ENCODE results near the gene TSSK2. TPM values are rescaled to one million over a fixed set of nuclear protein-coding genes. Genes with fewer than 3 reads are reported as not detected.

TSSK2 gene
- polyA plus RNA-seq, 1 donor from 2014 or later: not detected

- TF ChIP-seq CTCF (IDR thresholded peaks at IDR 0.05; ENCODE audit: poor library complexity, severe bottlenecking): no peak
- no peak for TF ChIP-seq TAF1 (IDR thresholded peaks at IDR 0.05; ENCODE audit: low read depth)
- no peak for TF ChIP-seq RAD21 (conservative IDR thresholded peaks at IDR 0.05)
- TF ChIP-seq EP300 (conservative IDR thresholded peaks at IDR 0.05; ENCODE audit: poor library complexity, severe bottlenecking): no peak
- TF ChIP-seq MXI1 (conservative IDR thresholded peaks at IDR 0.05; ENCODE audit: poor library complexity, severe bottlenecking): no peak
- no peak for TF ChIP-seq EZH2 (IDR thresholded peaks at IDR 0.05; ENCODE audit: borderline replicate concordance, insufficient read depth, low read length, poor library complexity, severe bottlenecking)
- TF ChIP-seq REST (IDR thresholded peaks at IDR 0.05; ENCODE audit: borderline replicate concordance): no peak
- no peak for TF ChIP-seq SMC3 (conservative IDR thresholded peaks at IDR 0.05; ENCODE audit: poor library complexity)
- TF ChIP-seq POLR2AphosphoS5 (IDR thresholded peaks at IDR 0.05): no peak
- Histone ChIP-seq H4K20me1 (ENCODE audit: insufficient read depth) (no peaks in the 10 kb centered on the region), H3K9ac (ENCODE audit: low read length) (no peak overlapping the region), H3K27ac (ENCODE audit: low read length) (no peak overlapping the region), H3K9me2 (ENCODE audit: insufficient read depth, low read length) (no peaks in the 10 kb centered on the region), H2AFZ (ENCODE audit: low read depth, low read length) (no peak overlapping the region), H3K4me2 (ENCODE audit: low read length) (no peak overlapping the region), H3K36me3 (ENCODE audit: insufficient read depth, low read length) (no peaks in the 10 kb centered on the region), H3K4me3 (ENCODE audit: low read length) (no peak overlapping the region), H3K27me3 (ENCODE audit: insufficient read depth, low read depth, low read length) (no peaks in the 10 kb centered on the region), H3K9me3 (ENCODE audit: low read length) (no peaks in the 10 kb centered on the region), H3F3A (ENCODE audit: insufficient read depth, low read length, poor library complexity, severe bottlenecking) (no peaks in the 10 kb centered on the region), H3K79me2 (replicated peaks; ENCODE audit: insufficient read depth, low read length) (peaks cover 8% of the 10 kb centered on the region)
These were observed 8.9 kb downstream of the TSSK2 start for GRCh38 chr22:19139974-19140373.

GRCh38 chr22:19142394-19142793 is 11.3 kb downstream of the TSSK2 start:
- H3K4me3 ChIP-seq (ENCODE audit: low read length): no peak overlapping the region
- TF ChIP-seq EP300 (conservative IDR thresholded peaks at IDR 0.05; ENCODE audit: poor library complexity, severe bottlenecking) (no peak), SMC3 (conservative IDR thresholded peaks at IDR 0.05; ENCODE audit: poor library complexity) (no peak), RAD21 (conservative IDR thresholded peaks at IDR 0.05) (no peak), TAF1 (IDR thresholded peaks at IDR 0.05; ENCODE audit: low read depth) (no peak), CTCF (IDR thresholded peaks at IDR 0.05; ENCODE audit: poor library complexity, severe bottlenecking) (no peak), POLR2AphosphoS5 (IDR thresholded peaks at IDR 0.05) (no peak), EZH2 (IDR thresholded peaks at IDR 0.05; ENCODE audit: borderline replicate concordance, insufficient read depth, low read length, poor library complexity, severe bottlenecking) (no peak)
- H3K27ac ChIP-seq (ENCODE audit: low read length): no peak overlapping the region
- no peaks in the 10 kb centered on the region for H3K9me2 ChIP-seq (ENCODE audit: insufficient read depth, low read length)
- H4K20me1 ChIP-seq (ENCODE audit: insufficient read depth): no peaks in the 10 kb centered on the region
- H2AFZ ChIP-seq (ENCODE audit: low read depth, low read length): no peak overlapping the region
- no peaks in the 10 kb centered on the region for H3F3A ChIP-seq (ENCODE audit: insufficient read depth, low read length, poor library complexity, severe bottlenecking)
- H3K27me3 ChIP-seq (ENCODE audit: insufficient read depth, low read depth, low read length): peaks cover 14% of the 10 kb centered on the region
- peaks cover 8% of the 10 kb centered on the region for H3K79me2 ChIP-seq (replicated peaks; ENCODE audit: insufficient read depth, low read length)
- no peak overlapping the region for H3K9ac ChIP-seq (ENCODE audit: low read length)
- H3K36me3 ChIP-seq (ENCODE audit: insufficient read depth, low read length): no peaks in the 10 kb centered on the region
- H3K9me3 ChIP-seq (ENCODE audit: low read length): no peaks in the 10 kb centered on the region
- H3K4me2 ChIP-seq (ENCODE audit: low read length): no peak overlapping the region

Measured in neural cell (in vitro differentiated cells).